ENCODE data around the gene CHCHD3. TPM values are rescaled to one million over a fixed set of nuclear protein-coding genes. Genes with fewer than 3 reads are reported as not detected.
A peak's percentile ranks its signal among the peaks of the same experiment; 100 is the strongest.

The CHCHD3 gene
- total and polyA plus RNA-seq, 2 donors: 22.5 to 56.6 TPM

- no peaks in the 10 kb centered on the region for H3K27me3 ChIP-seq (ENCODE audit: control insufficient read depth in 2 of 2, insufficient read depth in 1 of 2, low read length in 1 of 2)
- no peak overlapping the region for H3K4me3 ChIP-seq (ENCODE audit: low read length in 2 of 2)
- no peak for DNase-seq (ENCODE audit: low read depth in 6 of 9, low spot score in 9 of 9)
- H3K27ac ChIP-seq (ENCODE audit: low read depth in 1 of 2, low read length in 1 of 2): no peak overlapping the region
- no peaks in the 10 kb centered on the region for H3K4me1 ChIP-seq (ENCODE audit: control insufficient read depth in 2 of 2, insufficient read depth in 2 of 2, low read length in 2 of 2)
- H3K36me3 ChIP-seq (ENCODE audit: control insufficient read depth in 2 of 2, insufficient read depth in 2 of 2, low read length in 1 of 2): no peaks in the 10 kb centered on the region
- H3K9me3 ChIP-seq (ENCODE audit: control insufficient read depth in 2 of 2, insufficient read depth in 1 of 2, low read length in 1 of 2): no peaks in the 10 kb centered on the region
- 82% methylated on average over 5 of the region's 5 CpGs for WGBS
Observed at GRCh38 chr7:132872034-132872433, 209.9 kb downstream of the CHCHD3 start.

- DNase-seq (ENCODE audit: low read depth in 6 of 9, low spot score in 9 of 9): no peak
- Histone ChIP-seq H3K4me3 (ENCODE audit: low read length in 2 of 2) (no peak overlapping the region), H3K27ac (ENCODE audit: low read depth in 1 of 2, low read length in 1 of 2) (no peak overlapping the region), H3K9me3 (ENCODE audit: control insufficient read depth in 2 of 2, insufficient read depth in 1 of 2, low read length in 1 of 2) (no peaks in the 10 kb centered on the region), H3K27me3 (ENCODE audit: control insufficient read depth in 2 of 2, insufficient read depth in 1 of 2, low read length in 1 of 2) (no peaks in the 10 kb centered on the region), H3K4me1 (ENCODE audit: control insufficient read depth in 2 of 2, insufficient read depth in 2 of 2, low read length in 2 of 2) (no peaks in the 10 kb centered on the region), H3K36me3 (ENCODE audit: control insufficient read depth in 2 of 2, insufficient read depth in 2 of 2, low read length in 1 of 2) (no peaks in the 10 kb centered on the region)
- WGBS: 98% methylated on average over 6 of the region's 6 CpGs
Observed at GRCh38 chr7:132871419-132871818, 210.5 kb downstream of the CHCHD3 start.

- Histone ChIP-seq H3K4me3 (ENCODE audit: low read length in 2 of 2) (no peak overlapping the region), H3K4me1 (ENCODE audit: control insufficient read depth in 2 of 2, insufficient read depth in 2 of 2, low read length in 2 of 2) (no peaks in the 10 kb centered on the region), H3K27me3 (ENCODE audit: control insufficient read depth in 2 of 2, insufficient read depth in 1 of 2, low read length in 1 of 2) (no peaks in the 10 kb centered on the region), H3K36me3 (ENCODE audit: control insufficient read depth in 2 of 2, insufficient read depth in 2 of 2, low read length in 1 of 2) (no peaks in the 10 kb centered on the region), H3K27ac (ENCODE audit: low read depth in 1 of 2, low read length in 1 of 2) (no peak overlapping the region), H3K9me3 (ENCODE audit: control insufficient read depth in 2 of 2, insufficient read depth in 1 of 2, low read length in 1 of 2) (no peaks in the 10 kb centered on the region)
- DNase-seq (ENCODE audit: low read depth in 6 of 9, low spot score in 9 of 9): peak in 1 of 9 donors; percentile 3
- WGBS: 96% methylated on average over 5 of the region's 5 CpGs
Observed at GRCh38 chr7:132869166-132869861, 212.6 kb downstream of the CHCHD3 start.

- WGBS: 98% methylated on average over 1 of the region's 1 CpG
- Histone ChIP-seq H3K4me3 (ENCODE audit: low read length in 2 of 2) (no peak overlapping the region), H3K27me3 (ENCODE audit: control insufficient read depth in 2 of 2, insufficient read depth in 1 of 2, low read length in 1 of 2) (no peaks in the 10 kb centered on the region), H3K4me1 (ENCODE audit: control insufficient read depth in 2 of 2, insufficient read depth in 2 of 2, low read length in 2 of 2) (no peaks in the 10 kb centered on the region), H3K9me3 (ENCODE audit: control insufficient read depth in 2 of 2, insufficient read depth in 1 of 2, low read length in 1 of 2) (no peaks in the 10 kb centered on the region), H3K36me3 (ENCODE audit: control insufficient read depth in 2 of 2, insufficient read depth in 2 of 2, low read length in 1 of 2) (no peaks in the 10 kb centered on the region), H3K27ac (ENCODE audit: low read depth in 1 of 2, low read length in 1 of 2) (no peak overlapping the region)
- DNase-seq (ENCODE audit: low read depth in 6 of 9, low spot score in 9 of 9): no peak
Observed at GRCh38 chr7:132866551-132866950, 215.3 kb downstream of the CHCHD3 start.

- Histone ChIP-seq H3K9me3 (ENCODE audit: control insufficient read depth in 2 of 2, insufficient read depth in 1 of 2, low read length in 1 of 2) (no peaks in the 10 kb centered on the region), H3K36me3 (ENCODE audit: control insufficient read depth in 2 of 2, insufficient read depth in 2 of 2, low read length in 1 of 2) (no peaks in the 10 kb centered on the region), H3K27ac (ENCODE audit: low read depth in 1 of 2, low read length in 1 of 2) (no peak overlapping the region), H3K4me3 (ENCODE audit: low read length in 2 of 2) (no peak overlapping the region), H3K27me3 (ENCODE audit: control insufficient read depth in 2 of 2, insufficient read depth in 1 of 2, low read length in 1 of 2) (no peaks in the 10 kb centered on the region), H3K4me1 (ENCODE audit: control insufficient read depth in 2 of 2, insufficient read depth in 2 of 2, low read length in 2 of 2) (no peaks in the 10 kb centered on the region)
- DNase-seq (ENCODE audit: low read depth in 6 of 9, low spot score in 9 of 9): no peak
- 98% methylated on average over 2 of the region's 2 CpGs for WGBS
Observed at GRCh38 chr7:132866144-132866531, 215.8 kb downstream of the CHCHD3 start.

- H3K27me3 ChIP-seq (ENCODE audit: control insufficient read depth in 2 of 2, insufficient read depth in 1 of 2, low read length in 1 of 2): no peaks in the 10 kb centered on the region
- no peaks in the 10 kb centered on the region for H3K9me3 ChIP-seq (ENCODE audit: control insufficient read depth in 2 of 2, insufficient read depth in 1 of 2, low read length in 1 of 2)
- DNase-seq (ENCODE audit: low read depth in 6 of 9, low spot score in 9 of 9): no peak
- WGBS: 97% methylated on average over 11 of the region's 11 CpGs
- no peak overlapping the region for H3K4me3 ChIP-seq (ENCODE audit: low read length in 2 of 2)
- no peak overlapping the region for H3K27ac ChIP-seq (ENCODE audit: low read depth in 1 of 2, low read length in 1 of 2)
- H3K4me1 ChIP-seq (ENCODE audit: control insufficient read depth in 2 of 2, insufficient read depth in 2 of 2, low read length in 2 of 2): no peaks in the 10 kb centered on the region
- H3K36me3 ChIP-seq (ENCODE audit: control insufficient read depth in 2 of 2, insufficient read depth in 2 of 2, low read length in 1 of 2): no peaks in the 10 kb centered on the region
Observed at GRCh38 chr7:132865366-132866143, 216.3 kb downstream of the CHCHD3 start.

- Histone ChIP-seq H3K27ac (ENCODE audit: low read depth in 1 of 2, low read length in 1 of 2) (no peak overlapping the region), H3K9me3 (ENCODE audit: control insufficient read depth in 2 of 2, insufficient read depth in 1 of 2, low read length in 1 of 2) (no peaks in the 10 kb centered on the region), H3K4me3 (ENCODE audit: low read length in 2 of 2) (no peak overlapping the region), H3K27me3 (ENCODE audit: control insufficient read depth in 2 of 2, insufficient read depth in 1 of 2, low read length in 1 of 2) (no peaks in the 10 kb centered on the region), H3K36me3 (ENCODE audit: control insufficient read depth in 2 of 2, insufficient read depth in 2 of 2, low read length in 1 of 2) (no peaks in the 10 kb centered on the region), H3K4me1 (ENCODE audit: control insufficient read depth in 2 of 2, insufficient read depth in 2 of 2, low read length in 2 of 2) (no peaks in the 10 kb centered on the region)
- DNase-seq (ENCODE audit: low read depth in 6 of 9, low spot score in 9 of 9): no peak
- WGBS: over 99% methylated on average over 4 of the region's 4 CpGs
Observed at GRCh38 chr7:132861940-132862554, 219.8 kb downstream of the CHCHD3 start.

- H3K9me3 ChIP-seq (ENCODE audit: control insufficient read depth in 2 of 2, insufficient read depth in 1 of 2, low read length in 1 of 2): no peaks in the 10 kb centered on the region
Observed at GRCh38 chr7:132861424-132861823, 220.5 kb downstream of the CHCHD3 start.

GRCh38 chr7:132859199-132859598 is 222.7 kb downstream of the CHCHD3 start:
- Histone ChIP-seq H3K27me3 (ENCODE audit: control insufficient read depth in 2 of 2, insufficient read depth in 1 of 2, low read length in 1 of 2) (no peaks in the 10 kb centered on the region), H3K4me1 (ENCODE audit: control insufficient read depth in 2 of 2, insufficient read depth in 2 of 2, low read length in 2 of 2) (no peaks in the 10 kb centered on the region), H3K27ac (ENCODE audit: low read depth in 1 of 2, low read length in 1 of 2) (no peak overlapping the region), H3K4me3 (ENCODE audit: low read length in 2 of 2) (no peak overlapping the region), H3K36me3 (ENCODE audit: control insufficient read depth in 2 of 2, insufficient read depth in 2 of 2, low read length in 1 of 2) (no peaks in the 10 kb centered on the region), H3K9me3 (ENCODE audit: control insufficient read depth in 2 of 2, insufficient read depth in 1 of 2, low read length in 1 of 2) (no peaks in the 10 kb centered on the region)
- no peak for DNase-seq (ENCODE audit: low read depth in 6 of 9, low spot score in 9 of 9)
- WGBS: 99% methylated on average over 1 of the region's 1 CpG

More at GRCh38 chr7:132861424-132861823, 220.5 kb downstream of the CHCHD3 start:
- DNase-seq (ENCODE audit: low read depth in 6 of 9, low spot score in 9 of 9): no peak
- no peak overlapping the region for H3K27ac ChIP-seq (ENCODE audit: low read depth in 1 of 2, low read length in 1 of 2)
- H3K27me3 ChIP-seq (ENCODE audit: control insufficient read depth in 2 of 2, insufficient read depth in 1 of 2, low read length in 1 of 2): no peaks in the 10 kb centered on the region
- WGBS: 96% methylated on average over 3 of the region's 3 CpGs
- no peak overlapping the region for H3K4me3 ChIP-seq (ENCODE audit: low read length in 2 of 2)
- H3K36me3 ChIP-seq (ENCODE audit: control insufficient read depth in 2 of 2, insufficient read depth in 2 of 2, low read length in 1 of 2): no peaks in the 10 kb centered on the region
- no peaks in the 10 kb centered on the region for H3K4me1 ChIP-seq (ENCODE audit: control insufficient read depth in 2 of 2, insufficient read depth in 2 of 2, low read length in 2 of 2)
